Testis (tissue), 2 donors: Measurements from ENCODE around the gene VEGFD.

Experiments used
- POLR2A ChIP-seq: fragments of 450-650 bp; IDR thresholded peaks from one replicate; pipeline ENCODE4 v1.6.1; 2017; ENCODE audit warnings: antibody characterized with exemption, mild to moderate bottlenecking, moderate library complexity
- TF ChIP-seq, protein P1 (sequence below), 3 experiments: fragments of 450-650 bp in 2 of 3; fragments of 200-600 bp in 1 of 3; sonication (generic) in 1 of 3; IDR thresholded peaks; one replicate each; pipeline ENCODE4 v1.5.1; 2016 to 2019; ENCODE audit warnings: antibody characterized with exemption in 3 of 3, mild to moderate bottlenecking in 2 of 3, moderate library complexity in 1 of 3

DNA sequence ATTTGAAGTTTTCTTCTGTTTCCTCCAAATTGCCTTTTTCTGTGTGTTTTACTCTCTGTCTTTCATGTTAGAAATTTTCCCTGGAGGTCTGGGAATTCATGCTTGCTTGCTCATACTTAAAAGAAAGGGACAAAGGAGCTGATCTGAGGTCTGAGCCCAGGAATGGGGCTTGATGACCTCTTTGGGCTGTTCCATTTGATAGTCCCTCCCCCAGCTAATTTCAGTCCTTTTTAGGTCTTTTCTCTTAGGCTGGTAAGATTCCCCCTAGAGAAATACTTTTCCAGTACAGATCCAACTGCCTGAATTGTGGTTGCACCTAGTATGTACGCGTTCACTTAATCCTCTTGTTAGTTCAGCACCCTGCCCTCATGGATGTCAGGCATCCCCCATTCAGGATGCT lies 43.3 kb downstream of the VEGFD start:
- TF ChIP-seq, protein P1, sequence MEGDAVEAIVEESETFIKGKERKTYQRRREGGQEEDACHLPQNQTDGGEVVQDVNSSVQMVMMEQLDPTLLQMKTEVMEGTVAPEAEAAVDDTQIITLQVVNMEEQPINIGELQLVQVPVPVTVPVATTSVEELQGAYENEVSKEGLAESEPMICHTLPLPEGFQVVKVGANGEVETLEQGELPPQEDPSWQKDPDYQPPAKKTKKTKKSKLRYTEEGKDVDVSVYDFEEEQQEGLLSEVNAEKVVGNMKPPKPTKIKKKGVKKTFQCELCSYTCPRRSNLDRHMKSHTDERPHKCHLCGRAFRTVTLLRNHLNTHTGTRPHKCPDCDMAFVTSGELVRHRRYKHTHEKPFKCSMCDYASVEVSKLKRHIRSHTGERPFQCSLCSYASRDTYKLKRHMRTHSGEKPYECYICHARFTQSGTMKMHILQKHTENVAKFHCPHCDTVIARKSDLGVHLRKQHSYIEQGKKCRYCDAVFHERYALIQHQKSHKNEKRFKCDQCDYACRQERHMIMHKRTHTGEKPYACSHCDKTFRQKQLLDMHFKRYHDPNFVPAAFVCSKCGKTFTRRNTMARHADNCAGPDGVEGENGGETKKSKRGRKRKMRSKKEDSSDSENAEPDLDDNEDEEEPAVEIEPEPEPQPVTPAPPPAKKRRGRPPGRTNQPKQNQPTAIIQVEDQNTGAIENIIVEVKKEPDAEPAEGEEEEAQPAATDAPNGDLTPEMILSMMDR (IDR thresholded peaks at IDR 0.05), result no peak
- TF ChIP-seq POLR2A, result no peak
